ENCODE results near the gene AK9.

The AK9 gene

DNA sequence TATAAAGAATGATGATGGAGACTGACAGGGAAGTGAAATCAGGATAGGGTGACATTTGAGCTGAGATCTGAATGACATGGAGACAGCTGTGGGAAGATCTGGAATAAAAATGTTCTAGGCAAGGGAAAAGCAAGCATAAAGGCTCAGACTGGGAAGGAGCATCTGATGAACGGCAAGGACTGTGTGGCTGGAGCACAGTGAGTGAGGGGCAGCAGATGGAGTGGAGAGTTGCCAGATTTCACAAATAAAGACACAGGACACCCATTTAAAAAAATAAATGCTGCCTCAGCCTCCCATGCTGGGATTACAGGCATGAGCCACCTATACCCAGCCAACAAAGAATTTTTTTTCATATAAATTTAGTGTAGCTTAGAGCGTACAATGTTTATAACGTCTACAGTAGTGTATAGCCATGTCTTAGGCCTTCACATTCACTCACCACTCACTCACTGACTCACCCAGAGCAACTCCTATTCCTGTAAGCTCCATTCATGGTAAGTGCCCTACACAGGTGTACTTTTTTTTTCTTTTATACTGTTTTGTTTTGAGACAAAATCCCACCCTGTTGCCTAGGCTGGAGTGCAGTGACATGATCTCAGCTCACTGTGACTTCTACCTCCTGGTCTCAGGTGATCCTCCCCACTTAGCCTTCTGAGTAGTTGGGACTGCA is 205.6 kb downstream of the AK9 start:
- TF ChIP-seq SNAI2 (CRISPR knock-in tag; IDR thresholded peaks at IDR 0.05), result no peak
- no peak for TF ChIP-seq ZFP30 (CRISPR knock-in tag; IDR thresholded peaks at IDR 0.05)
- TF ChIP-seq RARB (CRISPR knock-in tag; IDR thresholded peaks at IDR 0.05), result no peak
- TF ChIP-seq PATZ1 (CRISPR knock-in tag; IDR thresholded peaks at IDR 0.05; ENCODE audit: borderline replicate concordance), result no peak
- TF ChIP-seq, protein P1, sequence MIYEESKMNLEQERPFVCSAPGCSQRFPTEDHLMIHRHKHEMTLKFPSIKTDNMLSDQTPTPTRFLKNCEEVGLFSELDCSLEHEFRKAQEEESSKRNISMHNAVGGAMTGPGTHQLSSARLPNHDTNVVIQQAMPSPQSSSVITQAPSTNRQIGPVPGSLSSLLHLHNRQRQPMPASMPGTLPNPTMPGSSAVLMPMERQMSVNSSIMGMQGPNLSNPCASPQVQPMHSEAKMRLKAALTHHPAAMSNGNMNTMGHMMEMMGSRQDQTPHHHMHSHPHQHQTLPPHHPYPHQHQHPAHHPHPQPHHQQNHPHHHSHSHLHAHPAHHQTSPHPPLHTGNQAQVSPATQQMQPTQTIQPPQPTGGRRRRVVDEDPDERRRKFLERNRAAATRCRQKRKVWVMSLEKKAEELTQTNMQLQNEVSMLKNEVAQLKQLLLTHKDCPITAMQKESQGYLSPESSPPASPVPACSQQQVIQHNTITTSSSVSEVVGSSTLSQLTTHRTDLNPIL (CRISPR knock-in tag; IDR thresholded peaks at IDR 0.05; ENCODE audit: low read depth), result no peak
- TF ChIP-seq ARNTL (CRISPR knock-in tag; IDR thresholded peaks at IDR 0.05; ENCODE audit: borderline replicate concordance, low read depth), result no peak
- TF ChIP-seq ZNF70 (CRISPR knock-in tag; IDR thresholded peaks at IDR 0.05), result no peak
- no peak for TF ChIP-seq ZC3H10 (CRISPR knock-in tag; IDR thresholded peaks at IDR 0.05)
- TF ChIP-seq POU6F1 (CRISPR knock-in tag; IDR thresholded peaks at IDR 0.05; ENCODE audit: borderline replicate concordance, low read depth), result no peak
- TF ChIP-seq CSRNP3 (CRISPR knock-in tag; IDR thresholded peaks at IDR 0.05), result no peak
- TF ChIP-seq PPARA (CRISPR knock-in tag; IDR thresholded peaks at IDR 0.05; ENCODE audit: borderline replicate concordance), result no peak
- TF ChIP-seq, protein P2, sequence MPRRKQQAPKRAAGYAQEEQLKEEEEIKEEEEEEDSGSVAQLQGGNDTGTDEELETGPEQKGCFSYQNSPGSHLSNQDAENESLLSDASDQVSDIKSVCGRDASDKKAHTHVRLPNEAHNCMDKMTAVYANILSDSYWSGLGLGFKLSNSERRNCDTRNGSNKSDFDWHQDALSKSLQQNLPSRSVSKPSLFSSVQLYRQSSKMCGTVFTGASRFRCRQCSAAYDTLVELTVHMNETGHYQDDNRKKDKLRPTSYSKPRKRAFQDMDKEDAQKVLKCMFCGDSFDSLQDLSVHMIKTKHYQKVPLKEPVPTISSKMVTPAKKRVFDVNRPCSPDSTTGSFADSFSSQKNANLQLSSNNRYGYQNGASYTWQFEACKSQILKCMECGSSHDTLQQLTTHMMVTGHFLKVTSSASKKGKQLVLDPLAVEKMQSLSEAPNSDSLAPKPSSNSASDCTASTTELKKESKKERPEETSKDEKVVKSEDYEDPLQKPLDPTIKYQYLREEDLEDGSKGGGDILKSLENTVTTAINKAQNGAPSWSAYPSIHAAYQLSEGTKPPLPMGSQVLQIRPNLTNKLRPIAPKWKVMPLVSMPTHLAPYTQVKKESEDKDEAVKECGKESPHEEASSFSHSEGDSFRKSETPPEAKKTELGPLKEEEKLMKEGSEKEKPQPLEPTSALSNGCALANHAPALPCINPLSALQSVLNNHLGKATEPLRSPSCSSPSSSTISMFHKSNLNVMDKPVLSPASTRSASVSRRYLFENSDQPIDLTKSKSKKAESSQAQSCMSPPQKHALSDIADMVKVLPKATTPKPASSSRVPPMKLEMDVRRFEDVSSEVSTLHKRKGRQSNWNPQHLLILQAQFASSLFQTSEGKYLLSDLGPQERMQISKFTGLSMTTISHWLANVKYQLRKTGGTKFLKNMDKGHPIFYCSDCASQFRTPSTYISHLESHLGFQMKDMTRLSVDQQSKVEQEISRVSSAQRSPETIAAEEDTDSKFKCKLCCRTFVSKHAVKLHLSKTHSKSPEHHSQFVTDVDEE (CRISPR knock-in tag; IDR thresholded peaks at IDR 0.05), result no peak
- TF ChIP-seq ISL1 (CRISPR knock-in tag; IDR thresholded peaks at IDR 0.05), result no peak
- TF ChIP-seq GLIS3 (CRISPR knock-in tag; IDR thresholded peaks at IDR 0.05), result no peak
- no peak for TF ChIP-seq ZFP3 (CRISPR knock-in tag; IDR thresholded peaks at IDR 0.05)
- no peak for TF ChIP-seq OSR1 (CRISPR knock-in tag; IDR thresholded peaks at IDR 0.05)
- no peak for TF ChIP-seq ZNF565 (CRISPR knock-in tag; conservative IDR thresholded peaks at IDR 0.05; ENCODE audit: low read depth)
- ATAC-seq, result no peak

DNA sequence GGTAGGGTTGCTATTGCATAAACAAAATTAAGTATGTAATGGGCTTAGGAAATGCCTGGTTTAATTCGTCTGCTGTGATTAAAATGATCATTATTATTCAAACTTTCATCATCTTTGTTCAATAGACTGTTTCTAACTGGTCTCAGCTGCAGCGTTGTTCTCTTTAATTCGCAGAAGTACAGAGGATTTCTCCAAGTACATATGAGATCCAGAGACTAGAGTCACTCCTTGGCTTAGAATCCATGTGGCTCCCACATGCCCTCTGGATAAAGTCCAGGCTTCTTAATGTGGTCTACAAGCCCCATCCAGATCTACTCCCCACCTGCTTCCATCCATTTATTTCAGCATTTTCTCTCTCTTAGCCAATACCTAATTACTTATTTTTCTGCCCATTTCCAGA is 206.9 kb downstream of the AK9 start:
- TF ChIP-seq CSRNP3 (CRISPR knock-in tag; IDR thresholded peaks at IDR 0.05) (no peak), PPARA (CRISPR knock-in tag; IDR thresholded peaks at IDR 0.05; ENCODE audit: borderline replicate concordance) (no peak), GLIS3 (CRISPR knock-in tag; IDR thresholded peaks at IDR 0.05) (no peak), ZFP3 (CRISPR knock-in tag; IDR thresholded peaks at IDR 0.05) (no peak), ZNF565 (CRISPR knock-in tag; conservative IDR thresholded peaks at IDR 0.05; ENCODE audit: low read depth) (no peak), ISL1 (CRISPR knock-in tag; IDR thresholded peaks at IDR 0.05) (no peak), ESRRG (CRISPR knock-in tag; IDR thresholded peaks at IDR 0.05) (no peak), ZNF8 (CRISPR knock-in tag; IDR thresholded peaks at IDR 0.05) (no peak), CSDC2 (CRISPR knock-in tag; IDR thresholded peaks at IDR 0.05) (no peak), SNAI2 (CRISPR knock-in tag; IDR thresholded peaks at IDR 0.05) (no peak), OSR1 (CRISPR knock-in tag; IDR thresholded peaks at IDR 0.05) (no peak), ARNTL (CRISPR knock-in tag; IDR thresholded peaks at IDR 0.05; ENCODE audit: borderline replicate concordance, low read depth) (no peak), RARB (CRISPR knock-in tag; IDR thresholded peaks at IDR 0.05) (no peak), ZC3H10 (CRISPR knock-in tag; IDR thresholded peaks at IDR 0.05) (no peak), BACH2 (CRISPR knock-in tag; IDR thresholded peaks at IDR 0.05; ENCODE audit: borderline replicate concordance) (no peak), PATZ1 (CRISPR knock-in tag; IDR thresholded peaks at IDR 0.05; ENCODE audit: borderline replicate concordance) (no peak)
- TF ChIP-seq, protein P2 (CRISPR knock-in tag; IDR thresholded peaks at IDR 0.05), result no peak
- no peak for ATAC-seq

All from SK-N-SH treated with all-trans-retinoic acid at 6 μM for 48 hours (cell line).